ENCODE results near the gene BUB3.

DNA sequence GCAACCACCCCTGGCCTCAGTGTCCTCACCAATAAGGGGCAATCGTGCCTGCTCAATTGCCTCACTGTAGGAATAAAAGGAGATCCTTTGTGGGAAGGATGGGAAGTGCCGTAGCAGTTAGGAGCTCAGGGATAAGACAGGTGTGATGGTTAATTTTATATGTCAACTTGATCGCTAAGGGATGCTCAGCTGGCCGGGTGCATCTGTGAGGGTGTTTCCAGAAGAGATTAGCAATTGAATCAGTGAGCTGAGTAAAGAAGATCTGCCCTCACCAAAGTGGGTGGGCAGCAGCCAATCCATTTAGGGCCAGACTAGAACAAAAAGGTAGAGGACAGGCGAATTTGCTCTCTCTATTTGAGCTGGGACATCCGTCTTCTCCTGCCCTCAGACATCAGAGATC is 46.3 kb downstream of the BUB3 start:
- TF ChIP-seq POLR2A (IDR thresholded peaks at IDR 0.05) (no peak), POLR2AphosphoS5 (IDR thresholded peaks at IDR 0.05) (no peak)
- TF ChIP-seq, protein P1, sequence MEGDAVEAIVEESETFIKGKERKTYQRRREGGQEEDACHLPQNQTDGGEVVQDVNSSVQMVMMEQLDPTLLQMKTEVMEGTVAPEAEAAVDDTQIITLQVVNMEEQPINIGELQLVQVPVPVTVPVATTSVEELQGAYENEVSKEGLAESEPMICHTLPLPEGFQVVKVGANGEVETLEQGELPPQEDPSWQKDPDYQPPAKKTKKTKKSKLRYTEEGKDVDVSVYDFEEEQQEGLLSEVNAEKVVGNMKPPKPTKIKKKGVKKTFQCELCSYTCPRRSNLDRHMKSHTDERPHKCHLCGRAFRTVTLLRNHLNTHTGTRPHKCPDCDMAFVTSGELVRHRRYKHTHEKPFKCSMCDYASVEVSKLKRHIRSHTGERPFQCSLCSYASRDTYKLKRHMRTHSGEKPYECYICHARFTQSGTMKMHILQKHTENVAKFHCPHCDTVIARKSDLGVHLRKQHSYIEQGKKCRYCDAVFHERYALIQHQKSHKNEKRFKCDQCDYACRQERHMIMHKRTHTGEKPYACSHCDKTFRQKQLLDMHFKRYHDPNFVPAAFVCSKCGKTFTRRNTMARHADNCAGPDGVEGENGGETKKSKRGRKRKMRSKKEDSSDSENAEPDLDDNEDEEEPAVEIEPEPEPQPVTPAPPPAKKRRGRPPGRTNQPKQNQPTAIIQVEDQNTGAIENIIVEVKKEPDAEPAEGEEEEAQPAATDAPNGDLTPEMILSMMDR (IDR thresholded peaks at IDR 0.05): no peak

Data from stomach (tissue), 4 donors.